ENCODE data around the gene FBXO28.

GRCh38 chr1:224069138-224069537 is 44.8 kb upstream of the FBXO28 start:
- TF ChIP-seq CTCF (IDR thresholded peaks at IDR 0.05) (no peak), POLR2A (IDR thresholded peaks at IDR 0.05) (no peak)
